Suppressor macrophage (primary cell): ENCODE results near the gene ATG4C.
"Not testable (repeated sequence)": the region's sequence is repeated elsewhere in the genome, so short reads cannot be mapped to it uniquely, and the experiment has no call there.

ENCODE experiments used
- DNase-seq, 4 experiments: peaks; one replicate each; pipeline ENCODE4 v3.0.0-alpha.2; 2020 to 2022

The ATG4C gene

GRCh38 chr1:62774971-62775595 is 8.8 kb upstream of the ATG4C start:
- peak; percentile 16 to 50 (median 28) for DNase-seq

- no peak for DNase-seq
These were observed 5.7 kb upstream of the ATG4C start for GRCh38 chr1:62778208-62778607.

GRCh38 chr1:62781841-62782543 is 1.9 kb upstream of the ATG4C start:
- peak; percentile 32 to 79 (median 54) for DNase-seq

GRCh38 chr1:62782544-62783212 is 1.3 kb upstream of the ATG4C start:
- not testable (repeated sequence) for DNase-seq

GRCh38 chr1:62784509-62785365 is 805 bp downstream of the ATG4C start:
- DNase-seq = peak in 3 of 4 experiments; percentile 40 to 67 (median 64)

- no peak for DNase-seq
These were observed 6.8 kb downstream of the ATG4C start for GRCh38 chr1:62790716-62791115.

GRCh38 chr1:62794053-62794452 is 10.1 kb downstream of the ATG4C start:
- no peak for DNase-seq

GRCh38 chr1:62796221-62796620 is 12.3 kb downstream of the ATG4C start:
- DNase-seq = peak in 3 of 4 experiments; percentile 26 to 84 (median 79)

GRCh38 chr1:62799688-62800087 is 15.8 kb downstream of the ATG4C start:
- DNase-seq = no peak

GRCh38 chr1:62800281-62800680 is 16.3 kb downstream of the ATG4C start:
- DNase-seq = peak; percentile 23 to 75 (median 70)

GRCh38 chr1:62800825-62801306 is 16.9 kb downstream of the ATG4C start:
- peak; percentile 70 to 89 (median 80) for DNase-seq

GRCh38 chr1:62809788-62810187 is 25.9 kb downstream of the ATG4C start:
- DNase-seq = no peak

GRCh38 chr1:62810420-62811274 is 26.7 kb downstream of the ATG4C start:
- DNase-seq = peak in 3 of 4 experiments; percentile 2 to 31 (median 19)

- DNase-seq = no peak
These were observed 39.6 kb downstream of the ATG4C start for GRCh38 chr1:62823556-62823955.

GRCh38 chr1:62826901-62827300 is 43.0 kb downstream of the ATG4C start:
- DNase-seq = no peak

- not testable (repeated sequence) for DNase-seq
These were observed 43.9 kb downstream of the ATG4C start for GRCh38 chr1:62827786-62828185.

- no peak for DNase-seq
These were observed 48.3 kb downstream of the ATG4C start for GRCh38 chr1:62832276-62832675.

- DNase-seq = no peak
These were observed 49.6 kb downstream of the ATG4C start for GRCh38 chr1:62833529-62833928.

- no peak for DNase-seq
These were observed 50.5 kb downstream of the ATG4C start for GRCh38 chr1:62834400-62834961.

GRCh38 chr1:62836856-62837540 is 53.1 kb downstream of the ATG4C start:
- DNase-seq = no peak

- no peak for DNase-seq
These were observed 56.6 kb downstream of the ATG4C start for GRCh38 chr1:62840555-62840954.
